ENCODE measurements around the gene CDH4.

Gene CDH4

GRCh38 chr20:61816606-61817460, 564.8 kb downstream of the CDH4 start:
- DNase-seq, result no peak

DNA sequence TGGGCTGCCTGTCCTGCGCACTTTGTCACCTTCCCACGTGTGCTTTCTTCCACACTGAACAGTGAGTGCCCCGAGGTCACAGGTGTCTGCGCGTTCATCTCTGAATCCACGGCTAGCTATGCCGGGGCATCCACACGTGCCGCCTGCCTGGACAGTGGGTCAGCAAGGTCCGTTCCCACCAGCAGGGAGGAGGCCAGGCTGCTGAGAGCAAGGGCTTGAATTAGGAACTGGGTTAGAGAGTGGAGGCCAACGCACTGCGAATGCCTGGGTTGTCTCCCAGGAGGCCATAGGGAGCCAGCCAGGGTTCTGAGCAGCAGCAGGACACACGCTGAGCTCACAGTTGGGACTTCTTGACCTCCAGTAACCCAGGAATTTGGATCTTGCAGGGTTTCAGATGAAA, 565.5 kb downstream of the CDH4 start:
- no peak for DNase-seq

GRCh38 chr20:61818746-61819573, 566.9 kb downstream of the CDH4 start:
- DNase-seq, result no peak

DNA sequence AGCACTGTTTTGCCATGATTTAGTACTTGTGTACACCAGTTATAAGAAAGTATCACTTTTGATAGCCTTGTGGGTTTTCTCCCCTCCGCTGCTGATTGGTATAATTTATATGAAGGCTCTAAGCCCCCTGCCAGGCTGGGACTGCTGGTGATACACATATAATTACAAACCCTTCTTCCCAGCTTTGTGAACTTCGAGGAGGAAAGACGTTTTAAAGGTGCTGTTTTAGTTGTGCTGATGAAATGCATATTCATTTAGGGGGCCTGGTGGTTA, 567.4 kb downstream of the CDH4 start:
- DNase-seq, result no peak

GRCh38 chr20:61819921-61820825, 568.1 kb downstream of the CDH4 start:
- no peak for DNase-seq

DNA sequence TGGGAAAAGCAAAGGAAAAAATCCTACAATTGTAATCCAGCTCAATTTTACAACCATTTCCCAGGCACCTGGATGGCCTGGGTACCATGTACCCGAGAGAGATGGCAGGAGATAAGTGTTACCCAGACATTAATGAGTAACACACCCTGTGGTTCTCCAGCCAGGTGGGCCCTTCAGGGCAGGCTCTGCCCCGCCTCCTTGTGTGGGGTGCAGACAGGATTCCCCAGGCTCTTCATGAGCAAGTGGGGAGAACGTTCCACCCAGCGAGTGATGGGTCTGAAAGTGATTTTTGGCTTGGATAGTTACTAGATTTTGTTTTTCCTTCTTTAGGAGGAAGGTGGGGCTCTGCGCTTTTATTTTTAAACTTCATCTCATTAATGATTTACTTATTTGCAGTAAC, 569.7 kb downstream of the CDH4 start:
- DNase-seq, result no peak

- DNase-seq, result no peak
These were observed 570.3 kb downstream of the CDH4 start for GRCh38 chr20:61822396-61822795.

GRCh38 chr20:61823242-61823641, 571.2 kb downstream of the CDH4 start:
- DNase-seq, result no peak

- DNase-seq, result no peak
These were observed 576.8 kb downstream of the CDH4 start for GRCh38 chr20:61828891-61829290.

GRCh38 chr20:61829526-61829925, 577.5 kb downstream of the CDH4 start:
- no peak for DNase-seq

DNA sequence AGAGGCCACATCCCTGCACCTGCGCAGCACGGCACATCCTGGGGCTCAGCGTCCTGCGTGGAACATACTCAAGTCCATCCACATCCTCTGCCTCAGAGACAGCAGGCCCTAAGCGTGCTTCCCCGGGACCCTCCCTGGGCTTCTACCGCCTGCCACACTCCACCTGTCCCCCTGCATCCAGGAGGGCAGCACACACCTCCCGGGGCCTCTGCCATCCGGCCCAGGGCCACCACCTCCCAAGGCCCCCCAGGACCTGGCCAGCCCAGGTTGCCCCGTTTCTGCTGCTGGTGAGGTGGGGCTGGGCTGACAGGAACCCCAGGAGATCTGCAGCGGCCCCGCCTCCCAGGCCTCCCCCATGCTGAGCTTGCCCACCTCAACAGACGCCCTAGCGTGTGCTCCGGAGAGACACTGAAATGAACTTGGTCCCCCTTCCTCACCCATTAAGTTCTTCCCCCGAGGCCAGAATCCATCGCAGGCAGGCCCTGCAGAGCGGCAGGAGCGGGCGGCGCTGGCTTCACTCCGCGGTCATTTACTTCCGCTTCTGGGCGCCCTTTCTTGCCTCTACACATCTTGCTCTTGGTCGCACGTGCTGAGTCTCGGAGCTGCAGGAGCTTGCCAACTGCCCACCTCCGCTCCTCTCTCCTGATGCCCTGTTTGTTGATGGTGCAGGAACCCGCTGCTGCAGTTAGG, 578.3 kb downstream of the CDH4 start:
- no peak for DNase-seq

- no peak for DNase-seq
These were observed 578.9 kb downstream of the CDH4 start for GRCh38 chr20:61830991-61831390.

DNA sequence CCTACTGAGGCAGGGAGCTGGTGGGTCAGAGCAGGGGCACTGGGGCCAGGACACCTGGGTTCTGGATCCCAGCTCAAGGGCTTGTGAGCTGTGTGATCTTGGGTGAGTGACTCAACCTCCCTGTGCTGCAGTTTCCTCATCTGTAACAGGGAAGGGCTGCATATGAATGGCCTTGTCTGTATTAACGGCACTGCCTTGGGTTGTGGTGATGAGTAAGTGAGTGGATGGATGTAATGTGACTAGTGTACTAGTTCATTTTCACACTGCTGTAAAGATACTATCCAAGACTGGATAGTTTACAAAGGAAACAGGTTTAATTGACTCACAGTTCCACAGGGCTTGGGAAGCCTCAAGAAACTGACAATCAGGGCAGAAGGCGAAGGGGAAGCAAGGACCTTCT, 580.1 kb downstream of the CDH4 start:
- no peak for DNase-seq

DNA sequence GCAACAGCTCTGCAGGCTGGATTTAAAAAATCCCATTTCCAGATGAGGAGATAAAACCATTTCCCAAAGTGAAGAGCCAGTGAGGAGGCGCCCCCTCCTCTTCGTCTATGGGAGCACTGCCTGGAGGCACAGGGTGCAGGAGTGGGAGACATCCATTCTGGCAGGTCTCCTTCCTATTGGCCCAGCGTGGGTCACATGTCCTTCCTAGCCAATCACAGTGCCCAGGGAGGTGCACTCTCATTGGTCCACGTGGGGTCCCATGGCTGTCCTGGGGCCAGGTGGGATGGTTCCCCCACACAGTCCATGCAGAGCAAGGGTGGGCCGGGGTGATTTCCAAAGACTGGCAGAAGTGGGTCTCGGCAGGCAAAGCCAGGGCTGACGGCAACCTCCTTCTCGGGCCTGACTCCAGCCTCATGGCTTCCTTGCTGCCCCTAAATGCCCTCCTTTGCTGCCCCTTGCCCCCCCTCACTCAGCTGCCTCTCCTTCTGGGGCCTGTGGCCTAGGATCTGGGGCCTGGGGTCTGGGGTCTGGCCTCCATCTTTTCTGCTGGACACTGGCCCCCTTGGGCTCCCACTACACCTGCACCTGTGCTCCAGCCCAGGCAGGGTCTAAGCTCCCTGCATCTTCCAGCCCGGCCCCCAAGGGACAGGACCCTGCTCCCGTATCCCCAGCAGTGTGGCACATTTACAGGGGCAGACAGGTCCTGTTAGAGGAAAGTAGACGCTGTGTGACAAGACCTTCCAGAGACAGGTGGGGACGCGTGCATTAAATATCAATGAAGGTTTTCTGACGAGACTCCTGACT, 581.9 kb downstream of the CDH4 start:
- no peak for DNase-seq

DNA sequence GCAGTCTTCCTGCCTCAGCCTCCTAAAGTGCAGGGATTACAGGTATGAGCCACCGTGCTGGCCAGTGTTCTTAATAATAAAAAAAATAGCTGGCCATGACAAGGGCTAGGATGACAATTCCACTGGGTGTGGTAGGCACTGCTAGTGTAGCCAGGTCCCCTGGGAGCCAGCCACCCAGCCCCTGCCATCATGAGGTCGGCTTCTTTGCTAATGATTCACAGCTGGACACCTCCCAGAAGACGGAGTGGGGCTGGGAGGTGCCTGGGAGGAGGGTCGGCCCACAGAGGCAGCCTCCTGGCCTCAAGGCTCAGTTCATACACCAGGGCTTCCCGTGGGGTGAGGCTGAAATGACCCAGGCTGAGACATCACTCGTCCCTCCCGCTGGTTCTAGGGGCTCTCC, 583.2 kb downstream of the CDH4 start:
- DNase-seq, result no peak

DNA sequence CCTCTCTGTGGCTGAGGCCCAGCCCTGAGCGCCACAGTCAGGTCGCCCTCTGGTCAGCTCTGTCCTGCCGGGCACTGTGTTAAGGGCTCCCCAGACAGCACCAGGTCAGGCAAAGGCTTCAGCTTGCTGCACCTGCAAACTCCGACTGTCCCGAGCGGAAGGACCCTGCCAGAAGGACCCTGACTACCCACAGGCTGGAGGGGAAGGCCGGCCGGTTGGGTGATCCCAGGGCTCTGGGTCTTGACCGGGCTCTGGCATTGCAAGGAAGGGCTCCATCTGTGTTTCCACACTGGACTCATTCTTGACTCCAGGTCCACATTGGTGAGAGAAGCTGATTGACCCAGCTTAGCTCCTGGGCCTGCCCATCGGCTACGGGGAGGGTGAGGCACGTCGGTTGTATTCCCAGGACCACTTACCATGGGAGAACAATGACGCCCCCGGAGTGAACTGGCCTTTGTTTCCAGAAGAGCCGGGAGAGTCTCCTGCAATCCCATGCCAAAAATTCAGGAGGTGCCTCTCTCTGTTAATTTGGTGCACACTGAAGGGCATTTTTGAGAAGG, 583.8 kb downstream of the CDH4 start:
- DNase-seq, result no peak

DNA sequence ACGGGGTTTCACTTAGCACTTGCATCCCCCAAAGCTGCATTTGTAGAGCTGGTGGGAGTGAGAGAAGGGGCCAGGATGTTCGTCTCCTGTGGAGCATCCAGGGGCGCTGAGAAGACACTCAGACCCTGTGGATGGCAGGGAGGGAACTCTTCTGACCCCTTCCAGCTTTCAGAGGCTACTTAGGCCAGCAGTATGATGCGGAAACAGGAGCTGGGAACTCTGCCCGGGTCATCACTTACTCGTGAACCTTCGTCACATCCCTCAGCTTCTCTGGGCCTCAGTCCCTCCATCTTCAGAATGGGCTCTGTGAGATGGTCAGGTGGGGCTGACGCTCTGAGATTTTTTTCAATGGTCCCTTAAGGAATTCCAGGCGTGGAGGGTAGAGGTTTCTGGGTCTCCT, 585.1 kb downstream of the CDH4 start:
- DNase-seq, result no peak

- no peak for DNase-seq
These were observed 587.3 kb downstream of the CDH4 start for GRCh38 chr20:61839223-61839911.

DNA sequence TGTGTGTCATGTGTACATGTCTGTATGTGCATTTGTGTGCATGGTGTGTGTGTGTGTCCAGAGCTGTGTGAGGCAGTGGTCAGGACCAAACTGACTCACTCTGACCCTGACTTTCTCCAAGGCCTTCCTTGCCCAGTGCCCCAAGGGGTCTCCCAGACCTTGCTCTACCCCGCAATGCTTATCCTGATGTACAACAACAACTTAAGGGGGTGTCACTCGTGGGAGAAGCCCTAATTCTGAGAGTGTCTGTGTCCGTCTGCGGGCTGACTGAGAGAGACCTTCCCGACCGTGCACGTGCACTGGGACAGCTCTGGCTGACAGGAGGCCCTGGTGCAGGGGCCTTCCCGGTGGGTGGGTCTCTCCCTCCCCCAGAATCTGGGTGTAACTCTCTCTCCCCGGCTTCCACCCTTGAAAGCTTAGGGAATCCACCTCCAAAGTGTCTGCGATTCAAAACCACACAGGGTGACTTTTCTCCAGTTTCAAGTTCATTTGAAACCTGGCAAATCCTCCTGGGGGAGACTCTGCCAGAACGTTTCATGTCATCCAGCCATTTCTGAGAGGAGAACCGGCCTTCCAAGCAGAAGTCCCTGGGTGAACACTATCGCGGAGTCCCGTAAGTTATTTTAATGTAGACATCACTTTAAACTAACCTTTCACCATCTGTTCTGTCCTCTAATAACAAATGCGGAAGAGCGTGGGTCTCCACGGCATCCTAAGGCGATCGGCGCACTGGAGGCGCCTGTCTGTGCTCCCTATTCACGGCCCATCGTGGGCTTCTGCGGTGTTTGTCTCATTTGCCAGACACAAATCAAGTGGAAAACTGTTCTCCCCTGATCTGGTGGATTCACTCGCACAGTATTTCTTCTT, 588.1 kb downstream of the CDH4 start:
- DNase-seq, result no peak
